Prostate gland (tissue), 2 donors: Measurements from ENCODE around the gene ADAM11.

Experiments
- POLR2A ChIP-seq: fragments of 450-650 bp; IDR thresholded peaks from one replicate; pipeline ENCODE4 v1.6.1; 2016; ENCODE audit warnings: antibody characterized with exemption, mild to moderate bottlenecking
- TF ChIP-seq, protein P1 (sequence below), 4 experiments: fragments of 200-600 bp in 2 of 4; fragments of 450-650 bp in 2 of 4; sonication (generic) in 2 of 4; IDR thresholded peaks; 1 replicate in 3 of 4; 2 replicates in 1 of 4; pipeline ENCODE4 v1.5.1; 2016 to 2019; ENCODE audit warnings: antibody characterized with exemption in 4 of 4, mild to moderate bottlenecking in 2 of 4, moderate library complexity in 2 of 4

DNA sequence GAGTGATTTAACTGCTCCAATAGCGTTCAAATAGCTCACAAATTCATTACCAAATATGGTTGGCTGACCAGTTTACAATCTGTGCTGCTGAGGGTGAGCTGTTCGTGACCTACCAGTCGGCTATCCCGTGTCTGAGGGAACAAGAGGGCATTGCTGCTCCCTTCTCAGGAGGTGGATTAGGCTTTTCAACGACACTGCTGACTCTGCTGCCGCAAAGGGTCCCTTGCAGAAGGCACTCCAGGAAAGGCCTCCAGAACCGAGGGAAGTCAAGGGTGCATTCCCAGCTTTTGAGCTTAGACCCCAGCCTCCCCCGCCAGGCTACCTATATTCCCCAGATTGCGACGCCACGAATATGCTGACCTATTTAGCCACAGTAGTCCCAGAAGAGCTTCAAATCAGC, 39.0 kb downstream of the ADAM11 start:
- TF ChIP-seq POLR2A: no peak
- TF ChIP-seq, protein P1, sequence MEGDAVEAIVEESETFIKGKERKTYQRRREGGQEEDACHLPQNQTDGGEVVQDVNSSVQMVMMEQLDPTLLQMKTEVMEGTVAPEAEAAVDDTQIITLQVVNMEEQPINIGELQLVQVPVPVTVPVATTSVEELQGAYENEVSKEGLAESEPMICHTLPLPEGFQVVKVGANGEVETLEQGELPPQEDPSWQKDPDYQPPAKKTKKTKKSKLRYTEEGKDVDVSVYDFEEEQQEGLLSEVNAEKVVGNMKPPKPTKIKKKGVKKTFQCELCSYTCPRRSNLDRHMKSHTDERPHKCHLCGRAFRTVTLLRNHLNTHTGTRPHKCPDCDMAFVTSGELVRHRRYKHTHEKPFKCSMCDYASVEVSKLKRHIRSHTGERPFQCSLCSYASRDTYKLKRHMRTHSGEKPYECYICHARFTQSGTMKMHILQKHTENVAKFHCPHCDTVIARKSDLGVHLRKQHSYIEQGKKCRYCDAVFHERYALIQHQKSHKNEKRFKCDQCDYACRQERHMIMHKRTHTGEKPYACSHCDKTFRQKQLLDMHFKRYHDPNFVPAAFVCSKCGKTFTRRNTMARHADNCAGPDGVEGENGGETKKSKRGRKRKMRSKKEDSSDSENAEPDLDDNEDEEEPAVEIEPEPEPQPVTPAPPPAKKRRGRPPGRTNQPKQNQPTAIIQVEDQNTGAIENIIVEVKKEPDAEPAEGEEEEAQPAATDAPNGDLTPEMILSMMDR (IDR thresholded peaks at IDR 0.05): no peak
